GM23338 (cell line): ENCODE results near the gene UBR2. TPM values are rescaled to one million over a fixed set of nuclear protein-coding genes. Genes with fewer than 3 reads are reported as not detected.

Source experiments
- ATAC-seq: fragments of 200-7000 bp; cut with Tn5 transposase; 3 replicates; pipeline ENCODE4 v1.9.1; 2020
- DNase-seq: peaks from one replicate; pipeline ENCODE4 v3.0.0-alpha.2; 2015; ENCODE audit warnings: low spot score
- H2AFZ ChIP-seq: fragments of 200-600 bp; sonication (generic); 2 replicates; pipeline ENCODE4 v1.8.0; 2016; ENCODE audit warnings: antibody characterized with exemption, mild to moderate bottlenecking, moderate library complexity
- H3F3A ChIP-seq: fragments of 200-600 bp; sonication (generic); replicated peaks from 2 replicates; pipeline ENCODE4 v1.8.0; 2017; ENCODE audit warnings: antibody characterized with exemption, mixed run types, low read depth
- H3K27ac ChIP-seq: fragments of 200-600 bp; sonication (generic); 2 replicates; pipeline ENCODE4 v1.6.1; 2016; ENCODE audit warnings: low read depth
- H3K27me3 ChIP-seq: fragments of 200-600 bp; sonication (generic); 2 replicates; pipeline ENCODE4 v1.8.0; 2016; ENCODE audit warnings: mild to moderate bottlenecking, mixed run types, moderate library complexity; ENCODE audit not compliant: insufficient read depth
- H3K36me3 ChIP-seq: fragments of 200-600 bp; sonication (generic); 2 replicates; pipeline ENCODE4 v1.8.0; 2016; ENCODE audit warnings: mild to moderate bottlenecking; ENCODE audit not compliant: insufficient read depth
- H3K4me1 ChIP-seq: fragments of 200-600 bp; sonication (generic); 2 replicates; pipeline ENCODE4 v1.8.0; 2016; ENCODE audit warnings: mild to moderate bottlenecking, moderate library complexity; ENCODE audit not compliant: insufficient read depth
- H3K4me2 ChIP-seq: fragments of 200-600 bp; sonication (generic); 2 replicates; pipeline ENCODE4 v1.7.1; 2017; ENCODE audit warnings: mixed run types
- H3K4me3 ChIP-seq: fragments of 200-600 bp; sonication (generic); 2 replicates; pipeline ENCODE4 v1.6.1; 2016; ENCODE audit warnings: mixed run types
- H3K79me2 ChIP-seq: fragments of 200-600 bp; sonication (generic); replicated peaks from 2 replicates; pipeline ENCODE4 v1.8.0; 2017; ENCODE audit warnings: mild to moderate bottlenecking; ENCODE audit not compliant: insufficient read depth
- H3K9me2 ChIP-seq: fragments of 200-600 bp; sonication (generic); 2 replicates; pipeline ENCODE4 v1.8.0; 2017; ENCODE audit not compliant: insufficient read depth
- H4K20me1 ChIP-seq: fragments of 200-600 bp; sonication (generic); replicated peaks from 2 replicates; pipeline ENCODE4 v1.8.0; 2017; ENCODE audit warnings: mild to moderate bottlenecking; ENCODE audit not compliant: insufficient read depth
- H3K27ac Mint-ChIP-seq: 2 replicates; pipeline ENCODE4 v1.8.0; 2020; ENCODE audit warnings: inconsistent platforms, mild to moderate bottlenecking, moderate library complexity, mixed read lengths
- H3K27me3 Mint-ChIP-seq: 3 replicates; pipeline ENCODE4 v1.8.0; 2022; ENCODE audit warnings: low read depth, mild to moderate bottlenecking, moderate library complexity, mixed read lengths, inconsistent platforms; ENCODE audit not compliant: insufficient read depth, poor library complexity
- H3K36me3 Mint-ChIP-seq: 3 replicates; pipeline ENCODE4 v1.8.0; 2021; ENCODE audit warnings: low read depth, mild to moderate bottlenecking, inconsistent platforms, moderate library complexity, mixed read lengths
- H3K4me1 Mint-ChIP-seq: 3 replicates; pipeline ENCODE4 v1.8.0; 2020; ENCODE audit warnings: mild to moderate bottlenecking, inconsistent platforms, mixed read lengths
- H3K4me3 Mint-ChIP-seq: 3 replicates; pipeline ENCODE4 v1.8.0; 2021; ENCODE audit warnings: moderate library complexity, mild to moderate bottlenecking, inconsistent platforms, mixed read lengths
- H3K9me3 Mint-ChIP-seq: 3 replicates; pipeline ENCODE4 v1.8.0; 2020; ENCODE audit warnings: moderate library complexity, mild to moderate bottlenecking, inconsistent platforms, mixed read lengths
- EZH2 ChIP-seq: fragments of 200-600 bp; sonication (generic); IDR thresholded peaks from one replicate; pipeline ENCODE4 v1.8.0; 2017; ENCODE audit warnings: antibody characterized with exemption, mild to moderate bottlenecking, low read depth; ENCODE audit not compliant: unreplicated experiment
- EZH2phosphoT487 ChIP-seq: fragments of 200-600 bp; sonication (generic); IDR thresholded peaks from one replicate; pipeline ENCODE4 v1.8.1; 2018; ENCODE audit warnings: antibody characterized with exemption; ENCODE audit not compliant: unreplicated experiment
- NANOG ChIP-seq: IDR thresholded peaks from 2 replicates; pipeline ENCODE4 v1.6.1; 2016; ENCODE audit warnings: antibody characterized with exemption, borderline replicate concordance
- ZNF114 ChIP-seq: fragments of 250-450 bp; sonication (Bioruptor Pico); IDR thresholded peaks from 2 replicates; pipeline ENCODE4 v1.5.0; 2020; ENCODE audit warnings: mild to moderate bottlenecking, moderate library complexity
- ZNF331 ChIP-seq: fragments of 250-450 bp; sonication (Bioruptor Pico); IDR thresholded peaks from 2 replicates; pipeline ENCODE4 v1.5.0; 2020; ENCODE audit warnings: low read depth, mild to moderate bottlenecking, moderate library complexity
- polyA plus RNA-seq: library from polyadenylated mRNA; unstranded; fragments of >200 nt; fragmentation: Nextera tagmentation; extraction: Ambion mirVana; gene quantifications from 2 replicates; pipeline ENCODE4 v1.2.1, GENCODE V29; 2016
- total RNA-seq: library from RNA; depleted of rRNA; stranded (reverse); fragments of >200 nt; shearing (Covaris generic); gene quantifications from 2 replicates; pipeline ENCODE4 v1.2.3, GENCODE V29; 2014
- TF ChIP-seq, protein P1 (sequence below): IDR thresholded peaks from 2 replicates; pipeline ENCODE4 v1.6.1; 2016; ENCODE audit warnings: antibody characterized with exemption
- TF ChIP-seq, protein P2 (sequence below): fragments of 250-450 bp; sonication (Bioruptor Pico); IDR thresholded peaks from 2 replicates; pipeline ENCODE4 v1.5.0; 2020; ENCODE audit warnings: mild to moderate bottlenecking, moderate library complexity

The UBR2 gene
- total and polyA plus RNA-seq, 2 experiments from 2014 or later, result 6.7 to 21.2 TPM

DNA sequence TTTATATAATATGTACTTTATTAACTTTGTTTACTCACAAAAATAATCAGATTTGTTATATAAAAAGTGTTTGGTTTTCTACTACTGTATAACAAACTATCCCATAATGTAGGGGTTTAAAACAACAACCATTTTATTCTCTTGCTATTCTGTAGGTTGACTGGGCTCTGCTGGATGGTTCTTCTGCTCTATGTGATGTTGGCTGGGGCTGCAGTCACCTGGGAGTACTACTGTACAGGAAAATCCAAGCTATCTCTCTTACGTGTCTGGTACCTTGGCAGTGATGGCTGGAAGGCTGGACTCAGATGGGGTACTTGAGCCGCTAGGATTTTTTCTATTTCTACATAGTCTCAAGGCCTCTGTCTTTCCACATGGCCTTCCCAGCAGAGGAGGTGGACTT is 44.0 kb upstream of the UBR2 start:
- Histone ChIP-seq H4K20me1 (no peaks in the 10 kb centered on the region), H3K79me2 (no peaks in the 10 kb centered on the region), H3K36me3 (no peaks in the 10 kb centered on the region), H3K27me3 (no peaks in the 10 kb centered on the region), H3K4me3 (no peak overlapping the region), H3K4me2 (no peak overlapping the region), H2AFZ (no peak overlapping the region), H3F3A (no peaks in the 10 kb centered on the region), H3K4me1 (no peaks in the 10 kb centered on the region), H3K27ac (no peak overlapping the region), H3K9me2 (no peaks in the 10 kb centered on the region)
- Mint-ChIP-seq H3K4me3 (no peak overlapping the region), H3K27me3 (peaks cover 2% of the 10 kb centered on the region), H3K4me1 (no peaks in the 10 kb centered on the region), H3K9me3 (peaks cover 6% of the 10 kb centered on the region; the same call in 1 of the 3 replicates), H3K36me3 (no peaks in the 10 kb centered on the region), H3K27ac (no peak overlapping the region)
- ATAC-seq, result no peak
- DNase-seq, result no peak
- TF ChIP-seq ZNF331 (CRISPR knock-in tag), result peak; percentile 95
- TF ChIP-seq, protein P1, sequence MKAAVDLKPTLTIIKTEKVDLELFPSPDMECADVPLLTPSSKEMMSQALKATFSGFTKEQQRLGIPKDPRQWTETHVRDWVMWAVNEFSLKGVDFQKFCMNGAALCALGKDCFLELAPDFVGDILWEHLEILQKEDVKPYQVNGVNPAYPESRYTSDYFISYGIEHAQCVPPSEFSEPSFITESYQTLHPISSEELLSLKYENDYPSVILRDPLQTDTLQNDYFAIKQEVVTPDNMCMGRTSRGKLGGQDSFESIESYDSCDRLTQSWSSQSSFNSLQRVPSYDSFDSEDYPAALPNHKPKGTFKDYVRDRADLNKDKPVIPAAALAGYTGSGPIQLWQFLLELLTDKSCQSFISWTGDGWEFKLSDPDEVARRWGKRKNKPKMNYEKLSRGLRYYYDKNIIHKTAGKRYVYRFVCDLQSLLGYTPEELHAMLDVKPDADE, result no peak

DNA sequence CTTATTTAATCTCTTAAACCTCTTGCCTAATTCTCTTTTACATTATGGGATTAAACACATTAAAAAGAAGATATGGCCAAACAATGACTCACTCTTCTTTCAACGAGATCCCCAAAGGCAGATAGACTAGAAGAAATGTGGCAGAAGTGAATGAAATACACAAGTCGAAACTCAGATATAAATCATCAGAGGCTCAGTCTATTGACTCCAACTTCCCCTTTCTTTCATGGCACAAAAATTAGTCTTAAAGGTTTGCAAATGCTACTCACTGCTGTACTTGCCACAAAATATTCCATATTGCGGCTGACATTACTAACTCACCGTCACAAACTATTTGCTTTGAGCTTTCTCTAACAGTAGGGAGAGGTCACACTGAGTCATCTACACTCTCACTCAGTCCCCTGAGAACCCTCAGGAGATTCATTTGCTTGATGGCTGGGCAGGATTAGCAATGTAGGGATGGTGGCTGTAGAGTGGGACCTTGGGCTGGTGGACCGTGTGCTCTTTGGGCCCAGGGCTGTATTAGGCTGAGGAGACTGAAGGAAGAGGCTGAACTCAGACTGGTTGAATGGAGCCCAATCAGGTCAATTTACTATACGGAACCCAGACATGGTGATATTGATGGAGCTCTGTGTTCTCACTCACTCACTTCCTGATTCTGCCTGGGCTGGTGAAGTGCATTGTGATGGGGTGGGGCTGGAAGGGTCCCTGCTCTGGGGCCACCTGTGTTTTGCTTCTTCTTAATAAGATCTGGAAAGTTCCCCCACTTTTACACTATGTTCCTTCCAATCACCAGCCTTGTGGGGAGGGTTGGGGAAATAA is 42.8 kb upstream of the UBR2 start:
- ATAC-seq, result no peak
- H3K4me3 Mint-ChIP-seq, result no peak overlapping the region
- no peaks in the 10 kb centered on the region for H3F3A ChIP-seq
- H3K79me2 ChIP-seq, result no peaks in the 10 kb centered on the region
- DNase-seq, result no peak
- no peaks in the 10 kb centered on the region for H3K4me1 ChIP-seq
- no peaks in the 10 kb centered on the region for H3K4me1 Mint-ChIP-seq
- TF ChIP-seq ZNF114 (CRISPR knock-in tag), result no peak
- no peak overlapping the region for H3K27ac Mint-ChIP-seq
- no peak overlapping the region for H3K4me2 ChIP-seq
- no peaks in the 10 kb centered on the region for H3K9me2 ChIP-seq
- H3K36me3 Mint-ChIP-seq, result no peaks in the 10 kb centered on the region
- H2AFZ ChIP-seq, result no peak overlapping the region
- H3K36me3 ChIP-seq, result no peaks in the 10 kb centered on the region
- H4K20me1 ChIP-seq, result no peaks in the 10 kb centered on the region
- H3K27me3 ChIP-seq, result no peaks in the 10 kb centered on the region
- no peak overlapping the region for H3K27ac ChIP-seq
- H3K9me3 Mint-ChIP-seq, result peaks cover 6% of the 10 kb centered on the region; the same call in 1 of the 3 replicates
- peaks cover 2% of the 10 kb centered on the region for H3K27me3 Mint-ChIP-seq
- no peak overlapping the region for H3K4me3 ChIP-seq

DNA sequence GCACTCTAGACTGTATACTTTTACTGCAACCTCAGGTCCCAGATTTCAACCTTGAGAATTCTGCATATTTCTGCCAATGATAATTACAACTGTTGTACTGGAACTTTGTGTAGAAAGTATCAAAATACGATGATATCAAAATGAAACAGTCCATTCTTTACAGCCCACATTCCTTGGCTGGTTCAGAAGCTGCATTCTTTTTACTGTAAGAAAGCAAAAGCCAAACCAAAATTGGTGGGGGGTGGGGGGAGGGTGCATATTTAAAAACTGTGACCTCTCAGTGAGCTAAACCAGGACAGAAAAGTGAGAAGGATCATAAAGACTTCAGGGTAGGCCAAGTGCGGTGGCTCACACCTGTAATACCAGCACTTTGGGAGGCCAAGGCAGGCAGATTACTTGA is 41.8 kb upstream of the UBR2 start:
- ATAC-seq, result no peak
- DNase-seq, result no peak
- H3K4me2 ChIP-seq, result no peak overlapping the region
- Mint-ChIP-seq H3K27me3 (peaks cover 2% of the 10 kb centered on the region), H3K4me1 (no peaks in the 10 kb centered on the region), H3K9me3 (peaks cover 6% of the 10 kb centered on the region; the same call in 1 of the 3 replicates), H3K4me3 (no peak overlapping the region), H3K27ac (no peak overlapping the region), H3K36me3 (no peaks in the 10 kb centered on the region)
- no peaks in the 10 kb centered on the region for H3K36me3 ChIP-seq
- H3K4me3 ChIP-seq, result no peak overlapping the region
- H2AFZ ChIP-seq, result no peak overlapping the region
- no peaks in the 10 kb centered on the region for H4K20me1 ChIP-seq
- H3K27me3 ChIP-seq, result no peaks in the 10 kb centered on the region
- H3K79me2 ChIP-seq, result no peaks in the 10 kb centered on the region
- no peak overlapping the region for H3K27ac ChIP-seq
- no peaks in the 10 kb centered on the region for H3K4me1 ChIP-seq
- H3F3A ChIP-seq, result no peaks in the 10 kb centered on the region
- H3K9me2 ChIP-seq, result no peaks in the 10 kb centered on the region
- no peak for TF ChIP-seq ZNF331 (CRISPR knock-in tag)
- TF ChIP-seq NANOG, result no peak
- TF ChIP-seq, protein P1, result no peak
- TF ChIP-seq EZH2phosphoT487, result no peak
- TF ChIP-seq, protein P2, sequence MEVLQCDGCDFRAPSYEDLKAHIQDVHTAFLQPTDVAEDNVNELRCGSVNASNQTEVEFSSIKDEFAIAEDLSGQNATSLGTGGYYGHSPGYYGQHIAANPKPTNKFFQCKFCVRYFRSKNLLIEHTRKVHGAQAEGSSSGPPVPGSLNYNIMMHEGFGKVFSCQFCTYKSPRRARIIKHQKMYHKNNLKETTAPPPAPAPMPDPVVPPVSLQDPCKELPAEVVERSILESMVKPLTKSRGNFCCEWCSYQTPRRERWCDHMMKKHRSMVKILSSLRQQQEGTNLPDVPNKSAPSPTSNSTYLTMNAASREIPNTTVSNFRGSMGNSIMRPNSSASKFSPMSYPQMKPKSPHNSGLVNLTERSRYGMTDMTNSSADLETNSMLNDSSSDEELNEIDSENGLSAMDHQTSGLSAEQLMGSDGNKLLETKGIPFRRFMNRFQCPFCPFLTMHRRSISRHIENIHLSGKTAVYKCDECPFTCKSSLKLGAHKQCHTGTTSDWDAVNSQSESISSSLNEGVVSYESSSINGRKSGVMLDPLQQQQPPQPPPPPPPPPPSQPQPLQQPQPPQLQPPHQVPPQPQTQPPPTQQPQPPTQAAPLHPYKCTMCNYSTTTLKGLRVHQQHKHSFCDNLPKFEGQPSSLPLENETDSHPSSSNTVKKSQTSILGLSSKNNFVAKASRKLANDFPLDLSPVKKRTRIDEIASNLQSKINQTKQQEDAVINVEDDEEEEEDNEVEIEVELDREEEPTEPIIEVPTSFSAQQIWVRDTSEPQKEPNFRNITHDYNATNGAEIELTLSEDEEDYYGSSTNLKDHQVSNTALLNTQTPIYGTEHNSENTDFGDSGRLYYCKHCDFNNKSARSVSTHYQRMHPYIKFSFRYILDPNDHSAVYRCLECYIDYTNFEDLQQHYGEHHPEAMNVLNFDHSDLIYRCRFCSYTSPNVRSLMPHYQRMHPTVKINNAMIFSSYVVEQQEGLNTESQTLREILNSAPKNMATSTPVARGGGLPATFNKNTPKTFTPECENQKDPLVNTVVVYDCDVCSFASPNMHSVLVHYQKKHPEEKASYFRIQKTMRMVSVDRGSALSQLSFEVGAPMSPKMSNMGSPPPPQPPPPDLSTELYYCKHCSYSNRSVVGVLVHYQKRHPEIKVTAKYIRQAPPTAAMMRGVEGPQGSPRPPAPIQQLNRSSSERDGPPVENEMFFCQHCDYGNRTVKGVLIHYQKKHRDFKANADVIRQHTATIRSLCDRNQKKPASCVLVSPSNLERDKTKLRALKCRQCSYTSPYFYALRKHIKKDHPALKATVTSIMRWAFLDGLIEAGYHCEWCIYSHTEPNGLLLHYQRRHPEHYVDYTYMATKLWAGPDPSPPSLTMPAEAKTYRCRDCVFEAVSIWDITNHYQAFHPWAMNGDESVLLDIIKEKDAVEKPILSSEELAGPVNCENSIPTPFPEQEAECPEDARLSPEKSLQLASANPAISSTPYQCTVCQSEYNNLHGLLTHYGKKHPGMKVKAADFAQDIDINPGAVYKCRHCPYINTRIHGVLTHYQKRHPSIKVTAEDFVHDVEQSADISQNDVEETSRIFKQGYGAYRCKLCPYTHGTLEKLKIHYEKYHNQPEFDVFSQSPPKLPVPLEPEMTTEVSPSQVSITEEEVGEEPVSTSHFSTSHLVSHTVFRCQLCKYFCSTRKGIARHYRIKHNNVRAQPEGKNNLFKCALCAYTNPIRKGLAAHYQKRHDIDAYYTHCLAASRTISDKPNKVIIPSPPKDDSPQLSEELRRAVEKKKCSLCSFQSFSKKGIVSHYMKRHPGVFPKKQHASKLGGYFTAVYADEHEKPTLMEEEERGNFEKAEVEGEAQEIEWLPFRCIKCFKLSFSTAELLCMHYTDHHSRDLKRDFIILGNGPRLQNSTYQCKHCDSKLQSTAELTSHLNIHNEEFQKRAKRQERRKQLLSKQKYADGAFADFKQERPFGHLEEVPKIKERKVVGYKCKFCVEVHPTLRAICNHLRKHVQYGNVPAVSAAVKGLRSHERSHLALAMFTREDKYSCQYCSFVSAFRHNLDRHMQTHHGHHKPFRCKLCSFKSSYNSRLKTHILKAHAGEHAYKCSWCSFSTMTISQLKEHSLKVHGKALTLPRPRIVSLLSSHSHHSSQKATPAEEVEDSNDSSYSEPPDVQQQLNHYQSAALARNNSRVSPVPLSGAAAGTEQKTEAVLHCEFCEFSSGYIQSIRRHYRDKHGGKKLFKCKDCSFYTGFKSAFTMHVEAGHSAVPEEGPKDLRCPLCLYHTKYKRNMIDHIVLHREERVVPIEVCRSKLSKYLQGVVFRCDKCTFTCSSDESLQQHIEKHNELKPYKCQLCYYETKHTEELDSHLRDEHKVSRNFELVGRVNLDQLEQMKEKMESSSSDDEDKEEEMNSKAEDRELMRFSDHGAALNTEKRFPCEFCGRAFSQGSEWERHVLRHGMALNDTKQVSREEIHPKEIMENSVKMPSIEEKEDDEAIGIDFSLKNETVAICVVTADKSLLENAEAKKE (CRISPR knock-in tag), result no peak
- no peak for TF ChIP-seq ZNF114 (CRISPR knock-in tag)
- TF ChIP-seq EZH2, result no peak
